Caco-2 (cell line): ENCODE results near the gene AGMO. TPM values are rescaled to one million over a fixed set of nuclear protein-coding genes. Genes with fewer than 3 reads are reported as not detected.

ENCODE experiments used
- BruUV-seq: library from RNA; stranded (reverse); fragments of 400-500 nt; replicated peaks from 2 replicates; lab custom pipeline; 2021; lab: Mats Ljungman, UMichigan
- CTCF ChIA-PET: fragments of 300-600 bp; sonication (Branson Sonifier 250); formaldehyde crosslinking; loops from one replicate; lab custom pipeline; 2022; ENCODE audit warnings: antibody characterized with exemption; lab: Charles Lee
- POLR2A ChIA-PET: fragments of 300-600 bp; sonication (Branson Sonifier 250); formaldehyde crosslinking; loops from one replicate; lab custom pipeline; 2022; ENCODE audit warnings: antibody characterized with exemption; lab: Charles Lee
- DNase-seq, 2 experiments: peaks; one replicate each; pipeline versions ENCODE4 v3.0.0 to v3.0.0-alpha.2; 2020 to 2022
- H3K27me3 ChIP-seq: replicated peaks from 2 replicates; pipeline ENCODE4 v1.6.0; 2011; ENCODE audit warnings: low read length; ENCODE audit not compliant: control insufficient read depth, insufficient read depth
- H3K36me3 ChIP-seq: 2 replicates; pipeline ENCODE4 v1.5.1; 2011; ENCODE audit warnings: low read length; ENCODE audit not compliant: control insufficient read depth, insufficient read depth
- H3K4me1 ChIP-seq: fragments of 250-450 bp; sonication (Bioruptor Pico); 2 replicates; pipeline ENCODE4 v1.5.1; 2020; ENCODE audit warnings: mild to moderate bottlenecking
- H3K4me3 ChIP-seq: 2 replicates; pipeline ENCODE4 v1.5.1; 2011; ENCODE audit warnings: low read depth, mild to moderate bottlenecking, control low read depth, low read length
- H3K9me3 ChIP-seq: fragments of 250-450 bp; sonication (Bioruptor Pico); 2 replicates; pipeline ENCODE4 v1.5.1; 2020; ENCODE audit warnings: mild to moderate bottlenecking, moderate library complexity
- H3K27ac Mint-ChIP-seq: one replicate; pipeline ENCODE4 v1.8.0; 2022; ENCODE audit warnings: mixed read lengths; ENCODE audit not compliant: unreplicated experiment
- H3K27me3 Mint-ChIP-seq: one replicate; pipeline ENCODE4 v1.8.0; 2022; ENCODE audit warnings: mixed read lengths; ENCODE audit not compliant: insufficient read depth, unreplicated experiment
- H3K36me3 Mint-ChIP-seq: one replicate; pipeline ENCODE4 v1.8.0; 2022; ENCODE audit warnings: mild to moderate bottlenecking, mixed read lengths; ENCODE audit not compliant: insufficient read depth, unreplicated experiment
- H3K4me1 Mint-ChIP-seq: one replicate; pipeline ENCODE4 v1.8.0; 2022; ENCODE audit warnings: low read depth, mixed read lengths; ENCODE audit not compliant: unreplicated experiment
- H3K4me3 Mint-ChIP-seq: one replicate; pipeline ENCODE4 v1.8.0; 2022; ENCODE audit warnings: mild to moderate bottlenecking, moderate library complexity, mixed read lengths; ENCODE audit not compliant: unreplicated experiment
- H3K9me3 Mint-ChIP-seq: one replicate; pipeline ENCODE4 v1.8.0; 2022; ENCODE audit warnings: mixed read lengths; ENCODE audit not compliant: unreplicated experiment
- CTCF ChIP-seq, 2 experiments: fragments of 200-600 bp in 1 of 2; IDR thresholded peaks; 1 replicate in 1 of 2; 2 replicates in 1 of 2; pipeline versions ENCODE4 v1.5.1 to v1.8.0; 2011 to 2022; ENCODE audit warnings: antibody characterized with exemption in 1 of 2, control low read depth in 1 of 2, inconsistent platforms in 1 of 2, low read depth in 1 of 2, low read length in 1 of 2, mild to moderate bottlenecking in 1 of 2, moderate library complexity in 1 of 2; ENCODE audit not compliant: insufficient read depth in 1 of 2, severe bottlenecking in 1 of 2, unreplicated experiment in 1 of 2
- intact Hi-C: fragments of 100-400 bp; cut with micrococcal nuclease; formaldehyde crosslinking; loops from one replicate; pipeline ENCODE4 v1.10.0; 2022; ENCODE audit not compliant: unreplicated experiment
- total RNA-seq: library from RNA; stranded (reverse); gene quantifications from 2 replicates; pipeline ENCODE4 v1.2.3, GENCODE V29; 2022

AGMO gene
- total RNA-seq, 1 experiment from 2014 or later: 0.16 TPM

GRCh38 chr7:15430191-15430590 lies 131.6 kb downstream of the AGMO start:
- POLR2A ChIA-PET: no interaction called here
- Mint-ChIP-seq H3K27ac (no peak overlapping the region), H3K9me3 (no peaks in the 10 kb centered on the region), H3K36me3 (no peaks in the 10 kb centered on the region), H3K4me1 (no peaks in the 10 kb centered on the region), H3K4me3 (no peak overlapping the region), H3K27me3 (no peaks in the 10 kb centered on the region)
- H3K4me3 ChIP-seq: no peak overlapping the region
- BruUV-seq: no TSS peak
- H3K27me3 ChIP-seq: no peaks in the 10 kb centered on the region
- DNase-seq: no peak
- no peaks in the 10 kb centered on the region for H3K4me1 ChIP-seq
- CTCF ChIA-PET: no interaction called here
- intact Hi-C loops: no loop called here
- no peak for TF ChIP-seq CTCF (IDR thresholded peaks at IDR 0.05; ENCODE audit: insufficient read depth in 1 of 2, low read depth in 1 of 2, low read length in 1 of 2, severe bottlenecking in 1 of 2, unreplicated experiment in 1 of 2)
- no peaks in the 10 kb centered on the region for H3K9me3 ChIP-seq
- no peaks in the 10 kb centered on the region for H3K36me3 ChIP-seq

GRCh38 chr7:15424468-15424867 lies 137.3 kb downstream of the AGMO start:
- no peaks in the 10 kb centered on the region for H3K36me3 ChIP-seq
- no peaks in the 10 kb centered on the region for H3K27me3 ChIP-seq
- H3K27ac Mint-ChIP-seq: no peak overlapping the region
- no peak overlapping the region for H3K4me3 Mint-ChIP-seq
- H3K27me3 Mint-ChIP-seq: peaks cover 3% of the 10 kb centered on the region
- H3K36me3 Mint-ChIP-seq: no peaks in the 10 kb centered on the region
- no peaks in the 10 kb centered on the region for H3K4me1 ChIP-seq
- no peak for TF ChIP-seq CTCF (IDR thresholded peaks at IDR 0.05; ENCODE audit: insufficient read depth in 1 of 2, low read depth in 1 of 2, low read length in 1 of 2, severe bottlenecking in 1 of 2, unreplicated experiment in 1 of 2)
- DNase-seq: no peak
- no peak overlapping the region for H3K4me3 ChIP-seq
- CTCF ChIA-PET: no interaction called here
- intact Hi-C loops: no loop called here
- no peaks in the 10 kb centered on the region for H3K9me3 Mint-ChIP-seq
- H3K4me1 Mint-ChIP-seq: no peaks in the 10 kb centered on the region
- no TSS peak for BruUV-seq
- POLR2A ChIA-PET: no interaction called here
- no peaks in the 10 kb centered on the region for H3K9me3 ChIP-seq

GRCh38 chr7:15419596-15419995 lies 142.2 kb downstream of the AGMO start:
- H3K27ac Mint-ChIP-seq: no peak overlapping the region
- TF ChIP-seq CTCF (IDR thresholded peaks at IDR 0.05; ENCODE audit: insufficient read depth in 1 of 2, low read depth in 1 of 2, low read length in 1 of 2, severe bottlenecking in 1 of 2, unreplicated experiment in 1 of 2): no peak
- ChIA-PET CTCF (no interaction called here), POLR2A (no interaction called here)
- BruUV-seq: no TSS peak
- H3K4me1 Mint-ChIP-seq: no peaks in the 10 kb centered on the region
- H3K9me3 ChIP-seq: no peaks in the 10 kb centered on the region
- peaks cover 3% of the 10 kb centered on the region for H3K27me3 Mint-ChIP-seq
- no peak overlapping the region for H3K4me3 ChIP-seq
- H3K27me3 ChIP-seq: no peaks in the 10 kb centered on the region
- H3K36me3 ChIP-seq: no peaks in the 10 kb centered on the region
- intact Hi-C loops: no loop called here
- H3K36me3 Mint-ChIP-seq: no peaks in the 10 kb centered on the region
- no peaks in the 10 kb centered on the region for H3K9me3 Mint-ChIP-seq
- H3K4me1 ChIP-seq: no peaks in the 10 kb centered on the region
- no peak overlapping the region for H3K4me3 Mint-ChIP-seq
- DNase-seq: no peak
